Esophagus squamous epithelium (tissue), 5 donors: ENCODE results near the gene NPDC1. TPM values are rescaled to one million over a fixed set of nuclear protein-coding genes. Genes with fewer than 3 reads are reported as not detected.

Experiments
- DNase-seq: peaks from one replicate; lab custom pipeline; 2025; lab: John Stamatoyannopoulos, UW
- H3K27ac ChIP-seq, 4 donors: fragments of 200-600 bp; sonication (generic); one replicate each; pipeline ENCODE4 v1.5.1; 2016 to 2019; ENCODE audit warnings: mild to moderate bottlenecking in 1 of 4
- H3K27me3 ChIP-seq, 4 donors: fragments of 200-600 bp; sonication (generic); 1 replicate in 3 of 4; 2 replicates in 1 of 4; pipeline versions ENCODE4 v1.5.1 to v1.6.0; 2017 to 2021; ENCODE audit warnings: antibody characterized with exemption in 1 of 4
- H3K36me3 ChIP-seq, 3 donors: fragments of 200-600 bp; sonication (generic); one replicate each; pipeline ENCODE4 v1.5.1; 2016 to 2019
- H3K4me1 ChIP-seq, 3 donors: fragments of 200-600 bp; sonication (generic); one replicate each; pipeline ENCODE4 v1.5.1; 2017 to 2019
- H3K4me3 ChIP-seq, 4 donors: fragments of 200-600 bp; sonication (generic); 1 replicate in 3 of 4; 2 replicates in 1 of 4; pipeline ENCODE4 v1.5.1; 2016 to 2019; ENCODE audit warnings: mild to moderate bottlenecking in 2 of 4, moderate library complexity in 1 of 4
- H3K9me3 ChIP-seq, 3 donors: fragments of 200-600 bp; sonication (generic); one replicate each; pipeline ENCODE4 v1.5.1; 2016 to 2019
- CTCF ChIP-seq, 6 experiments: fragments of 450-650 bp in 4 of 6; fragments of 200-600 bp in 2 of 6; sonication (generic) in 2 of 6; IDR thresholded peaks; one replicate each; pipeline ENCODE4 v1.5.1; 2016 to 2019; ENCODE audit warnings: antibody characterized with exemption in 6 of 6, mild to moderate bottlenecking in 4 of 6, moderate library complexity in 4 of 6
- POLR2A ChIP-seq, 4 donors: fragments of 450-650 bp; IDR thresholded peaks; one replicate each; pipeline ENCODE4 v1.6.1; 2017; ENCODE audit warnings: antibody characterized with exemption in 4 of 4, mild to moderate bottlenecking in 4 of 4, moderate library complexity in 3 of 4
- WGBS, 2 donors: methylation state at CpG; one replicate each; pipeline ENCODE4 v1.1.5; 2018; 5-methylcytosine and 5-hydroxymethylcytosine counted together
- intact Hi-C: fragments of 100-400 bp; cut with DNase I; formaldehyde crosslinking; loops from one replicate; pipeline ENCODE4 v1.15.0; 2022
- total RNA-seq, 4 donors: library from RNA; depleted of rRNA; stranded (reverse); fragments of >200 nt; gene quantifications; one replicate each; pipeline ENCODE4 v1.1.0, GENCODE V29; 2016
- donor health status: DM: yes; HTN: yes; CAD: no.

Gene NPDC1
- total RNA-seq, 4 donors from 2014 or later, result 11.9 to 45.2 (median 20.3) TPM

- H3K4me1 ChIP-seq, result no peaks in the 10 kb centered on the region
- no peak for TF ChIP-seq CTCF (IDR thresholded peaks at IDR 0.05)
- TF ChIP-seq POLR2A (IDR thresholded peaks at IDR 0.05), result no peak
- no peaks in the 10 kb centered on the region for H3K27me3 ChIP-seq
- intact Hi-C loops, result no loop called here
- H3K9me3 ChIP-seq, result no peaks in the 10 kb centered on the region
- H3K27ac ChIP-seq, result no peak overlapping the region
- H3K4me3 ChIP-seq, result no peak overlapping the region
- no peak for DNase-seq
- 70 to 94% methylated on average over 4 to 11 of the region's 36 CpGs for WGBS, 2 donors
- H3K36me3 ChIP-seq, result peaks cover 0 to 82% (median 0%) of the 10 kb centered on the region in 3 donors
These were observed 31.0 kb downstream of the NPDC1 start for GRCh38 chr9:137014776-137015539.

- WGBS, 2 donors, result 94 to 100% methylated on average over 3 to 16 of the region's 23 CpGs
- intact Hi-C loops, result no loop called here
- Histone ChIP-seq H3K36me3 (peaks cover 0 to 90% (median 0%) of the 10 kb centered on the region in 3 donors), H3K4me1 (no peaks in the 10 kb centered on the region), H3K27me3 (no peaks in the 10 kb centered on the region), H3K4me3 (no peak overlapping the region), H3K9me3 (no peaks in the 10 kb centered on the region), H3K27ac (no peak overlapping the region)
- no peak for DNase-seq
- TF ChIP-seq CTCF (IDR thresholded peaks at IDR 0.05), result no peak
These were observed 31.8 kb downstream of the NPDC1 start for GRCh38 chr9:137014166-137014565.

GRCh38 chr9:137013571-137013940 lies 32.4 kb downstream of the NPDC1 start:
- 90% methylated on average over 2 of the region's 20 CpGs; no CpG with 5 or more reads in 1 of the 2 donors for WGBS, 2 donors
- Histone ChIP-seq H3K4me1 (no peaks in the 10 kb centered on the region), H3K4me3 (no peak overlapping the region), H3K9me3 (no peaks in the 10 kb centered on the region), H3K36me3 (peaks cover 0 to 88% (median 0%) of the 10 kb centered on the region in 3 donors), H3K27me3 (no peaks in the 10 kb centered on the region), H3K27ac (no peak overlapping the region)
- DNase-seq, result no peak
- TF ChIP-seq POLR2A (IDR thresholded peaks at IDR 0.05) (no peak), CTCF (IDR thresholded peaks at IDR 0.05) (no peak)
- intact Hi-C loops, result no loop called here

GRCh38 chr9:137012694-137013570 lies 33.0 kb downstream of the NPDC1 start:
- DNase-seq, result no peak
- no peaks in the 10 kb centered on the region for H3K9me3 ChIP-seq
- WGBS, 2 donors, result 88 to 91% methylated on average over 17 to 29 of the region's 67 CpGs
- H3K4me3 ChIP-seq, result no peak overlapping the region
- intact Hi-C loops, result no loop called here
- H3K27me3 ChIP-seq, result no peaks in the 10 kb centered on the region
- no peaks in the 10 kb centered on the region for H3K4me1 ChIP-seq
- peaks cover 0 to 93% (median 0%) of the 10 kb centered on the region in 3 donors for H3K36me3 ChIP-seq
- no peak overlapping the region for H3K27ac ChIP-seq
- TF ChIP-seq CTCF (IDR thresholded peaks at IDR 0.05), result no peak
- TF ChIP-seq POLR2A (IDR thresholded peaks at IDR 0.05), result no peak
